Activated CD4-positive, CD25-positive, alpha-beta regulatory T cell treated with anti-CD3 and anti-CD28 coated beads, Interleukin-2, amount 50 U/mL, for 16 hours (primary cell): ENCODE measurements around the gene LMNB1.

Experiments used
- DNase-seq: peaks from one replicate; pipeline ENCODE4 v3.0.0-alpha.2; 2020; ENCODE audit warnings: low read depth, low spot score

Gene LMNB1

DNA sequence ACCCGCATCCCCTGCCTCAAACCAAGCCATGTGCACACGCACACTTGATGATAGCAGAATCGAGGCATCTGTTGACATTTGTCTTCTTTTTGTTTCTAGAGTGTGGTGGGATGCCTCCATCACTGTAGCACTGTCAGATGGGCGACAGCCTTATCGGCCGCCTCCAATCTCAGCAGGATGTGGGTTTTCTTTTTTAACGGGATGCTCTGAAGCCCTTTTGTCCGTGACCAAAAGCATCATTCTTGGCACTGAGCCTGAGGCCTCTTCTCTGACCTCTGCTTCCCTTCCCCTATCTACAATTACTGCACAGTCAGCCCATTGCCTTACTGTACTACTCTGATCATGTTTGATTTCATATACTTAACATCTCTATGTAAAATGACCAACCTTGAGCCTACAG, 78.3 kb downstream of the LMNB1 start:
- no peak for DNase-seq

DNA sequence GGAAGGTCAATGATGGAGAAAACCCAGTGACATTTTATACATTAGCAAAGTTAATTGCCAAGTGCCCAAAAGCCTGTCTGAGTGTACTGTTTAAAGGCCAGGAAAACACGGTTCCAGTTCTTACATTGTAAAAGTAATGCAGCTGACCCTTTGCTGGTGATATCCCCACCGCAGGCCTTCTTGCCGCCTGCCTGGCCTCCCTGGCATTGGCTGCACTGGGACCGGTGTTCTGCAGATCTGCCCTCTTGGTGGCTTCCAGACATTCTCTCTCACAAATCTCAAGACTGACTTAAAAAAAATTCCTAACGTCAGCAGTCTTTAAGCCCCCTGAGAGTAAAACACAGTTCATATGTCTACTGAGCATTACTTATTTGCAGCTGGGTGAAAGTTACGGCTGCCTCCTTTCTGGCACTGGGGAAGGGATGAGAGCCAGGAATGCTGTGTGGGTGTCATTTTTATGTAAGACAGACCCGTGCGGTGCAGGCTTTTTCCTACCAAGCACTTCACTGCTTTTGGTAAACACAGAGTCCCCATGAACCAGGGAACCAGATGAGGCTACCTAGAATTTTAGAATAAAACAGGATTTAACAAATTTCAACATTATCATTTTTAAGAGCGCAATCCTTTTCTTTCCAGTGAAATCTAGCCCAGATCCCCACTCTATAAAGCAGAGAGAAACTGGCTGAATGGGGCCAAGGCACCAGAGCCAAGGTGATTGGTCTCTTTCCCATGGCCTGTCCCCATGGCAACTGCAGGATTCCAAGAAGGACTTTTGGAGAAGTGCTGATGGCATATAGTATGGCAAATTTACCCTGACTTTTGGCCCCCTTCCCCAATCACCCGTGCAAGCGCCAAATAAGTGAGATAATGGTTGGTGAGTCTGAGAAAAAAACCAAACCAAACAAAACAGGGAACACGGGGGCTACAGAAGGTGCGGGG, 80.8 kb downstream of the LMNB1 start:
- DNase-seq: no peak

DNA sequence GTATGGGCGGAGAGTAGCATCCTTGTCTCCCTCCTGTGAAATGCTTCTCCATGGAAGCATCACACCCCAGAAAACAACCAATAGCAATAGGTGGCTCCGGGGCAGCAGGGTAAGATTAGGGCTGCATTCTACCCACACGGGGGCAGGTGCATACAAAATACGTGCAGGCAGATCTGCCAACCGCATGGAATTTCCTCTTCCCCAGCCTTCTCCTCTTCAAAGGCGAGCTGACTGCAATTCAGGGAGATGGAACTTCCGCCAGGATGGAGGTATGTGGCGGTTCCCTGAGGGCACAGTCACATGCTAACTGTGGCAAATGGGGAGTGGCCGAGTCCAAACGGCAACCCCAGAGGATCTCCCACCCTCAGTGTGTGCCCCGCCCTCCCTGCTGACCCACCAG, 81.5 kb downstream of the LMNB1 start:
- no peak for DNase-seq

DNA sequence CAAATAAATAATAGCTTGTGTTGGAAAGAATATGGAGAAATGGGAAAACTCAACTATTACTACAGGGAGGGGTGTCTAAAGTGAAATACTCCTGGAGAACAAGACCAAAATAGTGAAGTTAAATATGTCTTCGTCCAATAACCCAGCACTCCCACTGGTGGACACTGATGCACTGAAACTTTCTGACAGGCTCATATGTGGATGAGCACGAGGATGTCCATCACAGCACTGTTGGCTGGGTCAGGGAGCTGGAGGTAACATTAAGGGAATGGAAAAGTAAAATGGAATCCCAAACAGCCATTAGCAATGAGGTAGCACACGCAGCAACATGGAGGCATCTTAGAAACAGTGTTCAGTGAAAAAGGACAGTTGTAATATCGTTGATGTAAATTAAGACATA, 86.5 kb downstream of the LMNB1 start:
- no peak for DNase-seq

DNA sequence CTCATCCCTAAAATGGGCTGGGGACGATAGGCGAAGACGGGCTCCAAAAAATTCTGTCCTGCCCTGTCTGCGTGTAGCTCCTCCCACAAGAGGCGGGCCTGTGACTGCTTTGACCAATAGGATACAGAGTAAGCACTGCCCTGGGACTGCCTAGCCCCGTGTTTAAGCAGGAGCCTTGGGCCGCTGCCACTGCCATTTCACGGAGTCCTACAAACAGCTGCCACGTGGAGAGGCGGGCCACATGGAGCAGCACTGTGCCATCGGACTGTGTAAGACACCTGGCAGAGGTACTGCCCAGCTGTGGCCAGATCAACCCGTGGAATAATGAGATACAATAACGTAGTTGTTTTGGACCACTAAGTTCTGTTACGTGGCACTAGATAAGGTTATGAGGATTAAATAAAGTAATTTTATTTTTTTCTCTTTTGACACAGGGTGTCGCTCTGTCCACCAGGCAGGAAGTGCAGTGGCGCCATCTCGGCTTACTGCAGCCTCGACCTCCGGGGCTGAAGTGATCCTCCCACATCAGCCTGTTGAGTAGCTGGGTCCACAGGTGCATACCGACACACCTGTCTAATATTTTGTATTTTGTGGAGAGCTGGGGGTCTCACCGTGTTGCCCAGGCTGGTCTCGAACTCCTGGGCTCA, 87.2 kb downstream of the LMNB1 start:
- DNase-seq: no peak

DNA sequence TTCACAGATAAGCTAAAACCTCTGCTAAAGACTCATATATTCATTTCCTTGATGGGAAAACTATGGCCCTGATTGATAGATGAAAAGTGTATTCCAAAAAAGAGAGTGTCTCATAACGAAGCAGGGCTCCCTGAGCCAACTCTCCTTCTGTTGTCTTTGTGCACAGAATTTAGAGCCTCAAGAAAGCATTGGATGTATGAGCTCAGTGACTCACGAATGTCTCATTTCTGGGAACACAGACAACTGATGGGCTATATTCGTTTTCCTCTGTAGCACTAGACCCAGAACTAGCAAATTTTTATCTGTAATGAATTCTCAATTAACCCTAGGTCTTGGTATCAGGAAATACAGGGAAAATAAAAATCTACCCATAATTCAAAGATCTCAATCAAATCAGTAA, 88.4 kb downstream of the LMNB1 start:
- no peak for DNase-seq

DNA sequence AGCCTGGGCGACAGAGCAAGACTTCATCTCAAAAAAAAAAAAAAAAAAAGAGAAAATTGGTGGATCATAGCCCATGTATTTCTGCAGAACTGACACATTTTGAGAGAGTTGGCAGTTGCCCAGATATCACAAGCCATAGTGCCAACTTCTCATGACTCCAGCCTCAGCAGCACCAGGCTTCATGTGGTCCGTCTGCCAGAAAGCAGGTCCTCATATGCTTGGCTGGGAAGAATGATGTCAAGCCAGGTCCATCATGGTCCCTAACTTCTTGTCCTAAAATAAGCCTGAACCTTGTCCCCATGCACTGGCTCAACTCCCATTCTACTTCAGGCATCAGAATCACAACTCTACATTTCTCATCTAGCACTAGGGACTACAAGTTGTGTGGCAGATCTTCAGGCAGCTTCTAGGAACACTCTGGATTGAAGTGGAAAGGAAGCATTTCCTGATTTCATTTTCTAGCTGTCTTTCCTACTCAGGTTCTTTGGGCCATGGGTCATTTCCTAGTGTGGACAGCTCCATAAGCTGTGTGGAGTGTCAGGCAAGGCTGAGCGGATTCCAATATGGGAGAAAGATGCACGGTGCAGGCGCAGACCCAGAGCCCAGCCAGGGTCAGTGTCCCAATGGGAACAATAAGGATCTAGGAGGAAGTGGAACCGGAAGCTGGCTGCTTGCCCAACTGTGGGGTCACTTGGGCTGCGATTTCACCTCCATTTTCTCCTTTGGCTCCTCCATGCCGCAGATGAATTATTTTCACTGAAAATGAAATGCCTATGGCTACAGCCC, 90.1 kb downstream of the LMNB1 start:
- DNase-seq: no peak

DNA sequence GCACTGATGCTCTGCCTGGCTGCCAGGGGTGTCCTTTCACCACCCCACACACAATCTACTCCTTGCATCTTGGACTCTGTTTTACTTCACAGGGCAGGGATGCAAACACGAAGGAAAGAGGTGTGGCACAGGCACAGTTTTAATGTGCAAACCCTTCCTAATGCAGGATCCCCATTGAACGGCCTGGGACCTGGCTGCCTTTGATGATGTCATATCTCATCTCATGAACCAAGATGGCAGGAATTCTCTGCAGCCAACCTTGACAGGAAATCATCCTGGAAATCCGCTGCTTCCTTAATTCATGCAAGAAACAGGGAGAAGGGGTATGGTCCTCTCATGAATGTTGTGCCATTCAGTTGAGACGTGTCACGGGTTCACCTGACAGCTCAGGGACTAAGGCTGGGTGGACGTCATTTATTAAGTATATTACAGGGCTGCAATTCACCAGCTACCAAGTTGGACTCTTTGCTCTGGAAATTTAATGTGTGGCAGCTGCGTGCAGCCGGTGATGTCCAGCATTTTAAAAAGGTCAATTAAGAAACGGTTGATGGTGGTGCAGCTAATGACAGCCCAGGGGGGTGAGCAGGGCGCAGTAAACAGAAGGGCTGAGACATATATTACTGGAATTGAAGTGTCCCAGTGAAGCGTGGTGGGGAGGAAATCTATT, 91.5 kb downstream of the LMNB1 start:
- DNase-seq: no peak

DNA sequence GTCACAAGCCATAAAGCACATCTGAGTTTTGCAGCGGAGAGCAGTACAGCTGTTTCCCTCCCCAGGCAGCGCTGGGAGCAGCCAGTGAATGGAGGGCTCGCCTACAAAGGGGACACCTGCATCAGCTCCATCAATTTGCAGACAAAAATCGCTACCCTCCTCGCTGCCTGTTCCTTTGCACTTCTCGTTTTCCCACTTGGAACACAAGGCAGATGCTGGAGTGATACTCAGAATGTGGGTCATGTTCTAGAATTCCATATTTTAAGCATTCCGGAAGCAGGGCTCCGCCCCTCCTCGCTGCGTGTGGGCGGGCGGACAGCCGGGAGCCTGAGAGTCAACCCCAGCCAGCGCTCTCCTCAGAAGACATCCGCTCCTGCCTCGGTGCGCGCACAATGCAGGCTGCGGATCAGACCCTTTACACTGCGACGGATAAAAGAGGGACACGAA, 92.1 kb downstream of the LMNB1 start:
- no peak for DNase-seq

DNA sequence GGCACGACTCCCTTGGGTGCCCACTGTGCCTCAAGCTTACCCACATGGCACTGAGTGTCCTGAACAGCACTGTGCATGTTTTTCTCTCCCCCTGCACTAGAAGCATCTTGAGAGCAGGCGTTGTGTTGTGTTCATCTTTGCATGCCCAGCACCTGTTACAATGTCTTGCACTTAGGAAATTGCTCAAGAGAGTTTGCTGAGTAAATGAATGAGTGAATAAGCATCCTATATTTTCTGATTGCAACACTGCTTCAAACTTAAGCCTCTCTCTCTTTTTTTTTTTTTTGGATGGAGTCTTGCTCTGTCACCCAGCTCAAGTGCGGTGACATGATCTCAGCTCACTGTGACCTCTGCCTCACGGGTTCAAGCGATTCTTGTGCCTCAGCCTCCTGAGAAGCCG, 94.5 kb downstream of the LMNB1 start:
- no peak for DNase-seq

DNA sequence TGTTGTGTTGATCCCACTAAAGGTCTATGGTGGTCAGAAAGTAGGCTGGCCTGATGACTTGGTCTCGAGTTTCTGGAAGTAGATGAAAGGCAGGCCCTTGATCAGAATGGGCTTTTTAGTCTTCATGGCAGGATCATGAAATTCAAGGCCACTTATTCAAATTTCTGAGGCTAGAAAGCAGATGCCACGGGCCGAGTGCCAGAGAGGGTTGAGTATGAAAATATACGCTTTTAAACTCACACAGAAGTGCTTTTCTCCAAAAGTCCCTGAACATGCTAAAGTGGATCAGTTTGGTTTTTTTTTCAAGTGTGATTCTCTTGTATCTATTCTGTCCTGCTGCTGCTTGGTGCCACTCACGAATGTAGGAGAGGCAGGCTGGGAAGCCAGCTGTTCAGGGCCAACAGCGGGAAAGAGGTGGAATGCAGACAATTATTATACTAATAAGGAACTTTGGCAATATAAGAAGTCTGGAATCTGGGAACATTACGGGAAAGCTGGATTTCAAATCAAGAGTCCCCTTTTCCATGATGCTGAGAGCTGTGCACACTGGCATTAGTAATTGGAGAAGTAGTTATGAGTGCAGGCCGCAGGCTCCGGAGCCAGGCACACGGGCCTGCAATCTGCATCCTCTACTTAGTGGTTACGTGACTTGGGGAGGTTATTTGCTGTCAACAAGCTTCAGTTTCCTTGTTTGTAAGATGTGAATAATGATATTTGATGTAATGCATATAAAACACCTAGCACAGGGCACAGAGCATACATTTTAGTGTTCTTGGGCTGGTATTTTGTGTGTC, 95.8 kb downstream of the LMNB1 start:
- DNase-seq: no peak

DNA sequence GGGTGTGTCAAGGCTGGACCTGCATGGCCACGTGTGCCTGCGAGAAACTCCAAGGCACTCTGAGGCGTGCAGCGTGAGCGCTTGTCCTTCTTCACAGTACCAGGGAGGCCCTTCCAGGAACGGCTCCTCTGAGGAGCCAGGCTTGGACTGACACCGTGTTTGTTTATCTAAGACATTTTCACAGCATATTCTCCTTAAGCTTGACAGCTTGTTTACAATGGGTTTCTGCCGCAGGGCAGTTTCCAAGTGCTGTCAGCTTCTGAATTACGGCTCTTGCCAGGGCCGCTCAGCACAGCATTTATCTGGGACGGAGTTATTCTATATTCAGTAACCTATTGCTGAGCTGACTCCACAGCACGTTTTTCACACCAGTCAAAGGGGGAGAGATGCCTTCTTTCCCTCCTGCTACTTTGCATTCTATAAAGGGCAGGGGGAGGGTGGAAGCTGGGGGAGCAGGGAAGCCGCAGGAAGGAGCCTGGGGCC, 98.4 kb downstream of the LMNB1 start:
- no peak for DNase-seq

DNA sequence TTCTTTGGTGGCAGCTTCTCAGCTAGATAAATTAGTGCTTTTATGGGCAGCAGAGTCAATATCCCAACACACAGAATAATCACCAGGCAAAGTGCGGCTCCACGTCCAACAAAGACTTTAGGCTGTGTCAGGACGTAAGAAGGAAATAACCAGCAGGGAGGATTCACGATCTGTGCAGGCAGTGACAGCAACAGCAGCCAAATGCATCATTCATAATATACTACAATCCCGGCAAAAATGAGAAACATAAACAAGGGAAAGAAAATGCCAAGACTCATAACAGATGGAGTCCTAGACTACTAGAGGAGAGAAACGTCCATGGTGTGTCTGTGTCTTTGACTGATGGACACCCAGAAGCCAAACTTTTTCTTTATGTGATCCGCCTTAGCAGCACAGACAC, 100.7 kb downstream of the LMNB1 start:
- DNase-seq: no peak

DNA sequence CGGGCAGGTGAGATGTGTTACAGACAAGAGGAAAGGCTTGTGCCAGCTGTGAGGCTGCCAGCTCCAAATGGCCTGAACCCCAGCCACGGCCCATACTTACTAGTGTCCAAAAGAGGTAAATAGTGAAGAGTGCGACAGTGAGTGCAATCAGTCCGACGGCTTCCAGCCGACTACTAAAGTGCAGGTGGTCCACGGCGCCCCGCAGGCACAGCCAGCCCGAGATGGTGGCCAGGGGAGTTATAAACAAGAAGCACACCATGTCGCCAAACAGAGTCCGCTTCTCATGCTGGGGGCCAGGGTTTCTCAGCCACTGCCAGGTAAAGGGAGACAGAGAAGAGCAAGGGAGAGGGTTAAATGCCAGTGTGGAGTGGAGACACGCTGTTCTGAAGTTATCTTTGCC, 101.1 kb downstream of the LMNB1 start:
- no peak for DNase-seq

DNA sequence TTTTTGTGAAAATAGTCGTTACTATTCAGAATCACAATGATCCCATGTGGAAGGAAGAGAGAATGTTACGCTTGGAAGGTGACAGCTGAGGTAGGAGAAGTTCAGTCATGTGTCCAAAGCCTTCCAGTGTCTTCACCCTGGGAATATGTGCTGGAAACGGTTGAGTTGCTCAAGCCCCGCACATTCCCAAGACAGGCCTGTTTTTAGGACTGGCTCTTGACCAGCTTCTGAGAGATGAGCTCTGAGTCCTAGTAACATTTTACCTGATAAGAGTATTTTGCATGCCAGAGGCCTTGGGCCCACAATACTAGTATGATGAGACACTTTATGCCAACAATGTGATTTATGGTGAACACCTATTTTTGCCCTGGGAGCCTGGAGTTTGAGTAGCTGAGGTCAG, 101.7 kb downstream of the LMNB1 start:
- no peak for DNase-seq

DNA sequence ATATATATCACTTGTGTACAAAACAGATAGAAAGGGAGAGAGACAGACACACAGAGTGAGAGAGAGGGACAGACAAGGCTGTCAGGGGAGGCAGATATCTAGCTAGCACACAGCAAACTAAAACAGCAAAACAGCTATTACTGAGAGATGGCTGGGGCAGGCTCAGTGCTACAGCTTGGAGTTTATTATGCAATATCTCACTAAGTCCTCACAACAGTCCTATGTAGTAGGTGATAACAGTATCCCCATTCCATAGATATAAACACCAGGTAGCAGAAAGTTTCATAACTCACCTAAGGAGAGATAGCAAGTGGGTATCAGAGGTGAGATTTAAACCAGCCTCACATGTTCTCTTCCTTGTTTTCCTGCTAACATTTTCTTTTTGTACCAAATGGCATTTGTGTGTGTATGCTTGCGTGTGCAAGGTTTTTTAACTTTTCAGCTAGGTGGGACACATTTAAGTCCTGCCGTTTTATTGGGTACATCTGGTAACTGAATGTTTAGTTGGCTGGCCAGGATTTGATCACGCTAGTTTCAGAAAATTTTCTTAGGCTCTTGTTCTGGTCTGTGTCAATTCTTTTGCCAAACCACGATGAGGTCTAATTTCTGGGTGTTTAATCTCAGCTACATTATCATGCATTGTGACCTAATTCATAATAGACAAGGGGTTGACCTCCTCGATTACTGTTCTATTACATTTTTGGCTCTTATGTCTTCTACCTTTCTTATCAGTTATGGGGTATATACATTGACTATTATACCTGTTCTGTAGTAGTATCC, 105.1 kb downstream of the LMNB1 start:
- DNase-seq: no peak

DNA sequence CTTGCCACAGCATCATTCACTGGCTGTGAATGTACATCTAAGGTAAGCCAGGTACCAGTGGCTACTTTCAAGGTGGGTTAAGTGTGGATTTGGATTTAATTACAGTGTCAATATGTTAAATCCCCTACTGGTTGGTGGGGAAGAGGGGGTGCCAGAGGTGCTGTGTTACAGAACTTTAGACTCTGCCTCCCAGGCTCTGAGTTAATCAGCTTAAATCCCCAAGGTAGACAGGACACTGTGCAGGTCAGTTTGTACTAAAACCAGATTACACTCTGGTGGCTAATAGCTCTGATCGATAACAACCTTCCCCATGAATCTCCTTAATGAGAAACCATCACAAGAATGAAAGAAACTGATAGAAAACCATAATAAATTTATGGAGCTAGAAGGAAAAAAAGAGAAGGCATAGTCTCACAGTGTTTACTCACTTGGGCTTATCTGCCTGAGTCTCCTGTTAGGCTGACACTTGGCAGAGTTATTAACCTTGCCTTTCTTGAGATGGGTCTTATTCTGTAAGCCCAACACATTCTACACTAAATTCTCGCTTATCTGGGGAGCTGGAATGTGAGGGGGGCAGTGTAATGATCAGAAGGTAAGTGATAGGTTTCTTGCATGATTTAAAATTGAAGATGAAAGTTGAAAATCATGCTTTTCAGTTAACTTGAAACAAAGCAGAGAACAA, 106.8 kb downstream of the LMNB1 start:
- DNase-seq: no peak

DNA sequence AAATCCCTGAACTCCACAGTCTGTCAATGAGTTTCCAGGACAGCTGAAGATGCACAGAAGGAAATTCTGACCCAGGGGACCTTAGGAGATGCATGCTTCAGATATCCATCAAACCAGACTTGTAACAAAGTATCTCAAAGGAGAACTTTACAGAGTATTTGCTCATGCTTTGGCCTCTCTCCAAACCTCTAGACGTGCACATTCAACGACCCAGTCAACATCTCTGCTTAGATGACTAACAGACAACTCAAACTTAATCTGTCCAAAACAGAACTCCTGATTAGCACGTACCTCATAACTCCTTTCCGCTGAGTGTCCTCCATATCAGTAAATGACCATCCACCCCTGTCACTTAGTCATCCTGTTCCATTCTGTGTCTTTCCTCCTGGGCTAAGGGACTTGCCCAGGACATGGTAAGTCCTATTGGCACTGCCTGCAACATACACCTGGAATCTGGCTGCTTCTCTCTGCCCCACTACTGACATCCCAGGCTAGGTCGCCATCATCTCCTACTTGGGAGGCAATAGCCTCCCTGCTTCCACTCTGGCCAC, 107.4 kb downstream of the LMNB1 start:
- no peak for DNase-seq
